Measurements from ENCODE around the gene XPR1.

Gene XPR1

GRCh38 chr1:180611016-180611930 is 20.5 kb upstream of the XPR1 start:
- no peaks in the 10 kb centered on the region for H3F3A ChIP-seq (ENCODE audit: low read depth)
- H3K36me3 ChIP-seq (ENCODE audit: insufficient read depth, low read length), result no peaks in the 10 kb centered on the region
- H3K4me1 ChIP-seq (ENCODE audit: insufficient read depth, low read length, poor library complexity, severe bottlenecking), result peaks cover 9% of the 10 kb centered on the region
- H3K79me2 ChIP-seq (ENCODE audit: insufficient read depth, low read length), result no peaks in the 10 kb centered on the region
- no peak overlapping the region for H3K4me3 ChIP-seq (ENCODE audit: low read length, poor library complexity, severe bottlenecking)
- no peaks in the 10 kb centered on the region for H3K27me3 ChIP-seq (ENCODE audit: insufficient read depth, low read length, poor library complexity, severe bottlenecking)
- H3K9me3 ChIP-seq (ENCODE audit: insufficient read depth, low read depth, low read length), result no peaks in the 10 kb centered on the region
- H4K20me1 ChIP-seq (ENCODE audit: insufficient read depth, low read length, poor library complexity, severe bottlenecking), result no peaks in the 10 kb centered on the region
- peak overlapping the region; percentile 1 for H3K4me2 ChIP-seq (ENCODE audit: low read depth, low read length, poor library complexity, severe bottlenecking)
- peak overlapping the region; percentile 83 for H2AFZ ChIP-seq (ENCODE audit: low read length)
- no peaks in the 10 kb centered on the region for H3K9me2 ChIP-seq (replicated peaks; ENCODE audit: low read depth, low read length)
- no peak overlapping the region for H3K9ac ChIP-seq (ENCODE audit: low read depth, low read length, poor library complexity, severe bottlenecking)
- TF ChIP-seq CTCF (conservative IDR thresholded peaks at IDR 0.05; ENCODE audit: low read length), result no peak
- TF ChIP-seq EZH2phosphoT487 (IDR thresholded peaks at IDR 0.05; ENCODE audit: borderline replicate concordance), result no peak

- Histone ChIP-seq H3K9me2 (replicated peaks; ENCODE audit: low read depth, low read length) (no peaks in the 10 kb centered on the region), H3K79me2 (ENCODE audit: insufficient read depth, low read length) (no peaks in the 10 kb centered on the region), H2AFZ (ENCODE audit: low read length) (no peak overlapping the region), H3K27me3 (ENCODE audit: insufficient read depth, low read length, poor library complexity, severe bottlenecking) (no peaks in the 10 kb centered on the region), H3K4me3 (ENCODE audit: low read length, poor library complexity, severe bottlenecking) (no peak overlapping the region), H3F3A (ENCODE audit: low read depth) (no peaks in the 10 kb centered on the region), H3K9me3 (ENCODE audit: insufficient read depth, low read depth, low read length) (no peaks in the 10 kb centered on the region), H3K4me2 (ENCODE audit: low read depth, low read length, poor library complexity, severe bottlenecking) (no peak overlapping the region), H3K4me1 (ENCODE audit: insufficient read depth, low read length, poor library complexity, severe bottlenecking) (peaks cover 9% of the 10 kb centered on the region), H3K9ac (ENCODE audit: low read depth, low read length, poor library complexity, severe bottlenecking) (no peak overlapping the region), H4K20me1 (ENCODE audit: insufficient read depth, low read length, poor library complexity, severe bottlenecking) (no peaks in the 10 kb centered on the region), H3K36me3 (ENCODE audit: insufficient read depth, low read length) (no peaks in the 10 kb centered on the region)
- no peak for TF ChIP-seq CTCF (conservative IDR thresholded peaks at IDR 0.05; ENCODE audit: low read length)
- no peak for TF ChIP-seq EZH2phosphoT487 (IDR thresholded peaks at IDR 0.05; ENCODE audit: borderline replicate concordance)
Observed at GRCh38 chr1:180612632-180613031, 19.2 kb upstream of the XPR1 start.

- Histone ChIP-seq H2AFZ (ENCODE audit: low read length) (no peak overlapping the region), H3K79me2 (ENCODE audit: insufficient read depth, low read length) (no peaks in the 10 kb centered on the region), H4K20me1 (ENCODE audit: insufficient read depth, low read length, poor library complexity, severe bottlenecking) (no peaks in the 10 kb centered on the region), H3K36me3 (ENCODE audit: insufficient read depth, low read length) (no peaks in the 10 kb centered on the region), H3F3A (ENCODE audit: low read depth) (no peaks in the 10 kb centered on the region), H3K27me3 (ENCODE audit: insufficient read depth, low read length, poor library complexity, severe bottlenecking) (no peaks in the 10 kb centered on the region), H3K9ac (ENCODE audit: low read depth, low read length, poor library complexity, severe bottlenecking) (no peak overlapping the region), H3K9me2 (replicated peaks; ENCODE audit: low read depth, low read length) (no peaks in the 10 kb centered on the region), H3K4me1 (ENCODE audit: insufficient read depth, low read length, poor library complexity, severe bottlenecking) (peaks cover 9% of the 10 kb centered on the region), H3K4me3 (ENCODE audit: low read length, poor library complexity, severe bottlenecking) (no peak overlapping the region), H3K4me2 (ENCODE audit: low read depth, low read length, poor library complexity, severe bottlenecking) (no peak overlapping the region), H3K9me3 (ENCODE audit: insufficient read depth, low read depth, low read length) (no peaks in the 10 kb centered on the region)
- TF ChIP-seq CTCF (conservative IDR thresholded peaks at IDR 0.05; ENCODE audit: low read length) (no peak), EZH2phosphoT487 (IDR thresholded peaks at IDR 0.05; ENCODE audit: borderline replicate concordance) (no peak)
Observed at GRCh38 chr1:180614730-180615129, 17.1 kb upstream of the XPR1 start.

All from Loucy (cell line).